T follicular helper cell (primary cell): ENCODE data around the gene SAA2.
"Not testable (repeated sequence)": the region's sequence is repeated elsewhere in the genome, so short reads cannot be mapped to it uniquely, and the experiment has no call there.

Source experiments
- DNase-seq: peaks from one replicate; pipeline ENCODE4 v3.0.0-alpha.2; 2020; ENCODE audit warnings: low read depth

Gene SAA2

DNA sequence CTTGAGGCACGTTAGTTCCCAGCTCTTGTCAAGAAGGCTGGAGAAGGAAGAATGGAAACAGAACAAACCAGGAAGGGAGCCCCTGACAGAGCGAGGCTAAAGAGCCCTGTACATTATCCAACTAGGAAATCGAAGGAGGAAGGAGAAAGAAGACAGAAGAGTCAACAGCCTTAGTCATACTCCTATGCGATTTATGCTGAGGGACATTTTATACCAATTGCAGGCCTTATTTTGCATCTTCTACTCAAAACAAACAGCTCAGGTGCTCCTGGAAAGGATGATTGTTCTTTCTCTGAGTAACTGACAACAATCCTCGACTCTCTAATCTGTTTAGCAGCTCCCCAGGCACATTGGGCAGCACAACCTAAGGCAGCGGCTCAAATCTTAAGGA, 1.3 kb downstream of the SAA2 start:
- not testable (repeated sequence) for DNase-seq

DNA sequence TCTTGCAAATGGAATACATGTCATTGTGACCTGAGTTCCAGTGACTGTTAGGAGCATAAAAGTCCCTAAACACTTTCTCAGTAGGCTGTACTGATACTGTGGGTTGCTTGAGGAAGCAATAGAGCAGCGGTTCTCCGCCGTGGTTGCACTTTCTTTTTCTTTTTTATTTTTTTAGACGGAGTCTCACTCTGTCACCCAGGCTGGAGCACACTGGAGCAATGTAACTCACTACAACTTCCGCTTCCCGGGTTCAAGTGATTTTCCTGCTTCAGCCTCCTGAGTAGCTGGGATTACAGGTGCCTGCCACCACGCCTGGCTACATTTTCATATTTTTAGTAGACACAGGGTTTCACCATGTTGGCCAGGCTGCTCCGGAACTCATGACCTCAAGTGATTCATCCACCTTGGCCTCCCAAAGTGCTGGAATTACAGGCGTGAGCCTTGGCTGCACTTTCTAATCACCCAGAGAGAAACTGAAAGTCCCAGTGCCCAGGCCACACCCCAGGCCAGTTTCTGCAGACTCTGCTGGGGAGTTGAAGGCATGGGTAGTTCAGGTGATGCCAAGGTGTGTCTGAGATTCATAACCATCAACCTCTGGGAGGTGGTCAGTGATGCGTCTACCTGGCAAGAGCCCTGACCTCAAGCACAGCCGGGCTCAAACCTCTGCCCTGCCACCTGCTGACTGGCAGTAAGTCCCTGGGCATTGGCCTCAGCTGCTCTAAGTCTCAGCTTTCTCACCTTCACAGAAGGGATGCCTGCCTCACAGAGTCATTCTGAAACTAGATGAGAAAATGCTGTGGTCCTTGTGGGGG, 1.9 kb downstream of the SAA2 start:
- not testable (repeated sequence) for DNase-seq

DNA sequence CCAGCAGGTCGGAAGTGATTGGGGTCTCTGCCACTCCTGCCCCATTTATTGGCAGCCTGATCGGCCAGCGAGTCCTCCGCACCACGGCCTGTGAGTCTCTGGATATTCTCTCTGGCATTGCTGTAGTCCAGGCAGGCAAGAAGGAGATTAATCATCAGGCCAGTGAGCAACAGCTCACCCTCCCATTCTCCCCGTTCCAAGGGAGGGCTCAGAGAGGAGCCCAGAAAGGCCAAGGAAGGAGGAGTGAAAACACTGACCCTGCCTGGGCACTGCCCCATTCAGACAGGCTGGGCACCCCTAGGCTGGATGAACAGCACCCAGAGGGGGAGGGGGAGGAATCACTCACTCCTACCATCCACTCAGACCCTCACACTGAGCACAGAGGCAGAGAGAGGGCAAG, 3.1 kb downstream of the SAA2 start:
- no peak for DNase-seq

- DNase-seq, result peak; percentile 35
Measured at GRCh38 chr11:18243783-18244362, 4.6 kb downstream of the SAA2 start.

DNA sequence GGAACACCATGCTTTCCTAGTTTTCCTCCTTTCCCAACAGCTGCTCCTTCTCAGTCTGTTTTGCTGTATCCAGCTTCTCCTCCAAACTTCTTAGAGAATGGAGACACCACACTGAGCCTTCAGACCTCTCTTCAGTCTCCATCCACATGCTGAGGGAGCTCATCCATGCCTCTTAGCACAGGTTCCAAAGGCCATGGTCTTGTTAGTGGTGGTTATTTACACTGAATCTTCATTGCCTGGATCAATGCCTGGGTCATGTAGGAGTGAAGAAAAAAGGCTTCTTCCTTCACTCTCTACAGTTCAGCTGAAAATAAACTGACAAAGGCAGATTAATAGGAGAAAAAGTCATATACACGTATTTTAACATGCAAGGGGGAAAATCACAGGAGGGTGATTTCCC, 8.8 kb downstream of the SAA2 start:
- no peak for DNase-seq

- DNase-seq, result no peak
Measured at GRCh38 chr11:18236664-18237356, 11.7 kb downstream of the SAA2 start, which contains the start of gene SAA4. Gene SAA4 (minus strand): TSS chr11:18236802. CDS start chr11:18235926, 876 bp downstream.

GRCh38 chr11:18235394-18236334, 12.8 kb downstream of the SAA2 start:
- DNase-seq, result no peak

DNA sequence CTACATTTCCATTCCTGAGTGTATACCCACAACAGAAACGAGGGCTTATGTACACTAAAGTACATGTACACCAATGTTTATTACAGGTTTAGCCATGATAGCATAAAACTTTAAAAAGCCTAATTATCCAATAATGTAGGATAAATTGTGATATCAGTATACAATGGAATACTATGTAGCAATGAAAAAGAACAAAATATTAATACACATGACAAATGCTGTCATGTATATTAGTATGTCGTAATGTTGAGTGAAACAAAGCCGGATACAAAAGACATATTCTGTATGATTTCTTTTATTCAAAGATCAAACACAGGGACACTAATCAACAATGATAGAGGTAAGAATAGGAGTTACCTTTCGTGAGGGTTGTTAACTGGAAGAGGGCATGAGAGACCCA, 14.6 kb downstream of the SAA2 start:
- no peak for DNase-seq

DNA sequence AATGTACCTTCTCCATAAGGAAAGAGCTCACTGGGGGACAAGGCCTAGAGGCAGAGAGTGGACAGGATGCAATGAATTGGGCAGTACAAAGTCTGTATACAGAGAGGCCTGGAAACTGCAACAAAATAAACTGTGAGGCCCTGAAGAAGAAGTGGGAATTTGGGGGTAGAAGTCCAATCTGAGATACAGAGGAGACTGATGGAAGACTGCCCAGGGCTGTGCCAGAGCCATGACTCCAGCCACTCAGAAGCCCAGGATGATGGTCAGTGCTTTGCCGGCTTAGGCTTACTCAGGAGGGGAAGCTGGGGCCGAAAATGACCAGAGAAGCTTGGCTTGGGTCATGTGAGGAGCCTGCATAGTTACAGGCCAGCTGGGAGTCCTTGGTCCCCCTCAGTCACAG, 17.6 kb downstream of the SAA2 start:
- DNase-seq, result no peak

- DNase-seq, result no peak
Measured at GRCh38 chr11:18229501-18229900, 19.0 kb downstream of the SAA2 start.

GRCh38 chr11:18225913-18226312, 22.6 kb downstream of the SAA2 start:
- no peak for DNase-seq

DNA sequence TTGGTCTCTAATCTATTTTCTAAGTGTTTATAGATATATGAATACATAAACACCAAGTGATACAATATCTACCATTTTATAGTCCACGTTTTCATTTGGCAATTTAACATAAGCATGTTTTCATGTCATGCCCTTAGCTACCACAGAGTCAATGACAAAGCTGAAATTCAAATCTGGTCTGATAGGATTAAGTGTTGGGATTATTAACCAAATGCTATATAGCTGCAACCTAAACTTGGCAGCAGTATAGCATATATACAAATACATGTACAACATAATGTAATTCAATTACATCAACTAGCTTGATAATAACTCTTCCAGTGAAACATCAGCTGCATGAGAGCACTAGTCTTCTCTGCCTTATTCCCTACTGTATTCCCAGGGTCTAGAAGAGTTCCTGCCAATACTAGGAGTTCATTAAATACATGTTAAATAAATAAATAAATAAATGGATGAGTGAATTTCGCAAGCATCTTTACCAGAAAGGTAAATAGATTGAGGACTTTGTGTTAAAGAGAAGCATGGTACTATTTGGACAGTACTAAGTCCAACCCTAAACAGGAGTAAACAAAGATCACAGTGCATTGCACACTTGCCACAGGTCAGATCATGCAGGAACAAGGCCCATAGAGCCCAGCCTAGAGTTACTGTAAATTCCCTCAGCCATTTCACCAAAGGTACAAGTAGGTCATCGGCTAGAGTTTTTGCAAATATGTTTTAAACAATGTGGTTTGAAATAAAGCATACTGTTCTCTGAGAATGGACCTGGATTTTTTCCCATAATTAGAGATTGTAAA, 24.7 kb downstream of the SAA2 start:
- DNase-seq, result no peak

- no peak for DNase-seq
Measured at GRCh38 chr11:18222814-18223421, 25.6 kb downstream of the SAA2 start.

GRCh38 chr11:18221274-18221876, 27.1 kb downstream of the SAA2 start:
- no peak for DNase-seq

- no peak for DNase-seq
Measured at GRCh38 chr11:18209058-18209457, 39.4 kb downstream of the SAA2 start.

GRCh38 chr11:18204771-18205170, 43.7 kb downstream of the SAA2 start:
- DNase-seq, result no peak

DNA sequence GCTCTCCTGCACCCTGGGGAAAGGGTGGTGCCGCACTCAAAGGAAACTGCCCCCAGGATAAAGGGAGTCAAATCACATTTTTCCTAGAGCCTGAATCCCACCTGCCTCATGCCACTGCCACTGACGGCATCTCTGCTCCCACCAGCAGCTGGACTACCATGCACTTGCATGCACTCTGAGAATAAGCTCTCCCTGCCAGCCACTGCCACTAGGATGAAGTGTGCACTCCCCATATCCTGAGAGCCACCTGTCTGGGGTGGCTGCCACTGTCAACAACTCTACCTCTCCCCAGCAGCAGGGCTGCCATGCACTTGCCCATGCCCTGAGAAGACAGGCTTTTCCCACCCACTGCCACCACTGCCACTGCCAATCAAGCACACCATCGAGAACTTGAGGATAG, 44.2 kb downstream of the SAA2 start:
- no peak for DNase-seq

GRCh38 chr11:18203723-18204122, 44.7 kb downstream of the SAA2 start:
- DNase-seq, result no peak

DNA sequence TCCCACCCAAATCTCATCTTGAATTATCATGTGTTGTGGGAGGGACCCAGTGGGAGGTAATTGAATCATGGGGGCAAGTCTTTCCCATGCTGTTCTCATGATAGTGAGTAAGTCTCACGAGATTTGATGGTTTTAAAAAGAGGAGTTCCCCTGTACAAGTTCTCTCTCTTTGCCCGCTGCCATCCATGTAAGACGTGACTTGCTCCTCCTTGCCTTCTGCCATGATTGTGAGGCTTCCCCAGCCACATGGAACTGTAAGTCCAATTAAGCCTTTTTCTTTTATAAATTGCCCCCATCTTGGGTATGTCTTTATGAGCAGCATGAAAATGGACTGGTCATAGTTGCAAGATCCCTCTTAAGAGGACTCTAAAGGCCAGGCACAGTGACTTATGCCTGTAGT, 50.7 kb downstream of the SAA2 start:
- DNase-seq, result not testable (repeated sequence)

GRCh38 chr11:18196532-18196931, 51.9 kb downstream of the SAA2 start:
- no peak for DNase-seq
